Measurements from ENCODE around the gene ISM1.

The ISM1 gene

GRCh38 chr20:13284830-13285229 is 63.8 kb downstream of the ISM1 start:
- no peaks in the 10 kb centered on the region for H3K9me3 ChIP-seq (ENCODE audit: low read length)
- no peaks in the 10 kb centered on the region for H3K27me3 ChIP-seq (ENCODE audit: insufficient read depth, low read length)
- H3K4me1 ChIP-seq (ENCODE audit: insufficient read depth, low read length): peaks cover 11% of the 10 kb centered on the region
- no peak overlapping the region for H2AFZ ChIP-seq (ENCODE audit: low read depth, low read length)
- H3K36me3 ChIP-seq (ENCODE audit: insufficient read depth, low read length): no peaks in the 10 kb centered on the region
- no peak overlapping the region for H3K4me3 ChIP-seq (ENCODE audit: low read length)

GRCh38 chr20:13285408-13285807 is 64.3 kb downstream of the ISM1 start:
- no peak overlapping the region for H3K4me3 ChIP-seq (ENCODE audit: low read length)

GRCh38 chr20:13286052-13286451 is 65.0 kb downstream of the ISM1 start:
- Histone ChIP-seq H2AFZ (ENCODE audit: low read depth, low read length) (no peak overlapping the region), H3K36me3 (ENCODE audit: insufficient read depth, low read length) (no peaks in the 10 kb centered on the region), H3K27me3 (ENCODE audit: insufficient read depth, low read length) (no peaks in the 10 kb centered on the region), H3K4me1 (ENCODE audit: insufficient read depth, low read length) (peaks cover 11% of the 10 kb centered on the region), H3K9me3 (ENCODE audit: low read length) (no peaks in the 10 kb centered on the region), H3K4me3 (ENCODE audit: low read length) (no peak overlapping the region)

More at GRCh38 chr20:13285408-13285807, 64.3 kb downstream of the ISM1 start:
- no peaks in the 10 kb centered on the region for H3K36me3 ChIP-seq (ENCODE audit: insufficient read depth, low read length)
- no peaks in the 10 kb centered on the region for H3K9me3 ChIP-seq (ENCODE audit: low read length)
- H2AFZ ChIP-seq (ENCODE audit: low read depth, low read length): no peak overlapping the region
- H3K27me3 ChIP-seq (ENCODE audit: insufficient read depth, low read length): no peaks in the 10 kb centered on the region
- H3K4me1 ChIP-seq (ENCODE audit: insufficient read depth, low read length): peaks cover 11% of the 10 kb centered on the region

GRCh38 chr20:13286607-13287006 is 65.5 kb downstream of the ISM1 start:
- Histone ChIP-seq H3K9me3 (ENCODE audit: low read length) (no peaks in the 10 kb centered on the region), H3K27me3 (ENCODE audit: insufficient read depth, low read length) (no peaks in the 10 kb centered on the region), H3K36me3 (ENCODE audit: insufficient read depth, low read length) (no peaks in the 10 kb centered on the region), H3K4me1 (ENCODE audit: insufficient read depth, low read length) (peaks cover 11% of the 10 kb centered on the region), H3K4me3 (ENCODE audit: low read length) (no peak overlapping the region), H2AFZ (ENCODE audit: low read depth, low read length) (no peak overlapping the region)

- Histone ChIP-seq H3K4me3 (ENCODE audit: low read length) (no peak overlapping the region), H3K27me3 (ENCODE audit: insufficient read depth, low read length) (no peaks in the 10 kb centered on the region), H3K9me3 (ENCODE audit: low read length) (no peaks in the 10 kb centered on the region), H3K36me3 (ENCODE audit: insufficient read depth, low read length) (no peaks in the 10 kb centered on the region), H3K4me1 (ENCODE audit: insufficient read depth, low read length) (peaks cover 11% of the 10 kb centered on the region), H2AFZ (ENCODE audit: low read depth, low read length) (no peak overlapping the region)
Measured at GRCh38 chr20:13288357-13288756, 67.3 kb downstream of the ISM1 start.

GRCh38 chr20:13289031-13289430 is 68.0 kb downstream of the ISM1 start:
- Histone ChIP-seq H3K4me1 (ENCODE audit: insufficient read depth, low read length) (peaks cover 10% of the 10 kb centered on the region), H2AFZ (ENCODE audit: low read depth, low read length) (no peak overlapping the region)

GRCh38 chr20:13290724-13291123 is 69.7 kb downstream of the ISM1 start:
- no peak overlapping the region for H3K4me3 ChIP-seq (ENCODE audit: low read length)
- no peaks in the 10 kb centered on the region for H3K4me1 ChIP-seq (ENCODE audit: insufficient read depth, low read length)
- no peaks in the 10 kb centered on the region for H3K9me3 ChIP-seq (ENCODE audit: low read length)
- H2AFZ ChIP-seq (ENCODE audit: low read depth, low read length): no peak overlapping the region
- H3K36me3 ChIP-seq (ENCODE audit: insufficient read depth, low read length): no peaks in the 10 kb centered on the region
- H3K27me3 ChIP-seq (ENCODE audit: insufficient read depth, low read length): no peaks in the 10 kb centered on the region

More at GRCh38 chr20:13289031-13289430, 68.0 kb downstream of the ISM1 start:
- H3K27me3 ChIP-seq (ENCODE audit: insufficient read depth, low read length): no peaks in the 10 kb centered on the region
- H3K4me3 ChIP-seq (ENCODE audit: low read length): no peak overlapping the region
- H3K36me3 ChIP-seq (ENCODE audit: insufficient read depth, low read length): no peaks in the 10 kb centered on the region
- H3K9me3 ChIP-seq (ENCODE audit: low read length): no peaks in the 10 kb centered on the region

- Histone ChIP-seq H3K4me3 (ENCODE audit: low read length) (no peak overlapping the region), H3K9me3 (ENCODE audit: low read length) (no peaks in the 10 kb centered on the region), H2AFZ (ENCODE audit: low read depth, low read length) (no peak overlapping the region), H3K27me3 (ENCODE audit: insufficient read depth, low read length) (no peaks in the 10 kb centered on the region), H3K4me1 (ENCODE audit: insufficient read depth, low read length) (no peaks in the 10 kb centered on the region), H3K36me3 (ENCODE audit: insufficient read depth, low read length) (no peaks in the 10 kb centered on the region)
Measured at GRCh38 chr20:13291157-13291556, 70.1 kb downstream of the ISM1 start.

GRCh38 chr20:13292201-13292885 is 71.3 kb downstream of the ISM1 start:
- no peaks in the 10 kb centered on the region for H3K9me3 ChIP-seq (ENCODE audit: low read length)
- H3K27me3 ChIP-seq (ENCODE audit: insufficient read depth, low read length): no peaks in the 10 kb centered on the region
- H3K4me1 ChIP-seq (ENCODE audit: insufficient read depth, low read length): no peaks in the 10 kb centered on the region
- no peak overlapping the region for H3K4me3 ChIP-seq (ENCODE audit: low read length)
- H2AFZ ChIP-seq (ENCODE audit: low read depth, low read length): no peak overlapping the region
- no peaks in the 10 kb centered on the region for H3K36me3 ChIP-seq (ENCODE audit: insufficient read depth, low read length)

GRCh38 chr20:13294522-13294921 is 73.4 kb downstream of the ISM1 start:
- H3K9me3 ChIP-seq (ENCODE audit: low read length): no peaks in the 10 kb centered on the region
- no peak overlapping the region for H3K4me3 ChIP-seq (ENCODE audit: low read length)
- H3K27me3 ChIP-seq (ENCODE audit: insufficient read depth, low read length): no peaks in the 10 kb centered on the region
- no peaks in the 10 kb centered on the region for H3K36me3 ChIP-seq (ENCODE audit: insufficient read depth, low read length)
- no peaks in the 10 kb centered on the region for H3K4me1 ChIP-seq (ENCODE audit: insufficient read depth, low read length)
- no peak overlapping the region for H2AFZ ChIP-seq (ENCODE audit: low read depth, low read length)

- Histone ChIP-seq H3K27me3 (ENCODE audit: insufficient read depth, low read length) (no peaks in the 10 kb centered on the region), H3K9me3 (ENCODE audit: low read length) (no peaks in the 10 kb centered on the region), H2AFZ (ENCODE audit: low read depth, low read length) (no peak overlapping the region), H3K4me1 (ENCODE audit: insufficient read depth, low read length) (no peaks in the 10 kb centered on the region), H3K4me3 (ENCODE audit: low read length) (no peak overlapping the region), H3K36me3 (ENCODE audit: insufficient read depth, low read length) (no peaks in the 10 kb centered on the region)
Measured at GRCh38 chr20:13295637-13296036, 74.6 kb downstream of the ISM1 start.

- H3K9me3 ChIP-seq (ENCODE audit: low read length): no peaks in the 10 kb centered on the region
- H3K27me3 ChIP-seq (ENCODE audit: insufficient read depth, low read length): no peaks in the 10 kb centered on the region
- H3K36me3 ChIP-seq (ENCODE audit: insufficient read depth, low read length): no peaks in the 10 kb centered on the region
- no peak overlapping the region for H2AFZ ChIP-seq (ENCODE audit: low read depth, low read length)
- no peaks in the 10 kb centered on the region for H3K4me1 ChIP-seq (ENCODE audit: insufficient read depth, low read length)
- no peak overlapping the region for H3K4me3 ChIP-seq (ENCODE audit: low read length)
Measured at GRCh38 chr20:13296070-13296469, 75.0 kb downstream of the ISM1 start.

GRCh38 chr20:13297147-13297899 is 76.2 kb downstream of the ISM1 start:
- H3K4me1 ChIP-seq (ENCODE audit: insufficient read depth, low read length): no peaks in the 10 kb centered on the region
- H3K4me3 ChIP-seq (ENCODE audit: low read length): no peak overlapping the region
- H3K36me3 ChIP-seq (ENCODE audit: insufficient read depth, low read length): no peaks in the 10 kb centered on the region
- H3K9me3 ChIP-seq (ENCODE audit: low read length): no peaks in the 10 kb centered on the region
- no peak overlapping the region for H2AFZ ChIP-seq (ENCODE audit: low read depth, low read length)
- H3K27me3 ChIP-seq (ENCODE audit: insufficient read depth, low read length): no peaks in the 10 kb centered on the region
